ENCODE results near the gene FNDC5. TPM values are rescaled to one million over a fixed set of nuclear protein-coding genes. Genes with fewer than 3 reads are reported as not detected.
"Not testable (repeated sequence)": the region's sequence is repeated elsewhere in the genome, so short reads cannot be mapped to it uniquely, and the experiment has no call there.

FNDC5 gene
- total RNA-seq, 1 experiment from 2014 or later: not detected

GRCh38 chr1:32915766-32916706, 45.3 kb upstream of the FNDC5 start:
- Mint-ChIP-seq H3K4me1 (ENCODE audit: low read depth, unreplicated experiment) (peaks cover 8% of the 10 kb centered on the region), H3K9me3 (ENCODE audit: low read depth, unreplicated experiment) (no peaks in the 10 kb centered on the region), H3K27me3 (ENCODE audit: unreplicated experiment) (no peaks in the 10 kb centered on the region), H3K36me3 (ENCODE audit: insufficient read depth, unreplicated experiment) (no peaks in the 10 kb centered on the region), H3K4me3 (ENCODE audit: low read depth, unreplicated experiment) (no peak overlapping the region), H3K27ac (ENCODE audit: unreplicated experiment) (no peak overlapping the region)
- BruUV-seq (replicated peaks): no TSS peak
- no peak for TF ChIP-seq CTCF (IDR thresholded peaks at IDR 0.05; ENCODE audit: unreplicated experiment)
- CTCF ChIA-PET: no interaction called here
- DNase-seq: no peak
- intact Hi-C loops (cut with micrococcal nuclease; ENCODE audit: unreplicated experiment): no loop called here

- Mint-ChIP-seq H3K4me1 (ENCODE audit: low read depth, unreplicated experiment) (no peaks in the 10 kb centered on the region), H3K9me3 (ENCODE audit: low read depth, unreplicated experiment) (no peaks in the 10 kb centered on the region), H3K27me3 (ENCODE audit: unreplicated experiment) (no peaks in the 10 kb centered on the region), H3K27ac (ENCODE audit: unreplicated experiment) (no peak overlapping the region), H3K36me3 (ENCODE audit: insufficient read depth, unreplicated experiment) (no peaks in the 10 kb centered on the region), H3K4me3 (ENCODE audit: low read depth, unreplicated experiment) (no peak overlapping the region)
- DNase-seq: no peak
- no peak for TF ChIP-seq CTCF (IDR thresholded peaks at IDR 0.05; ENCODE audit: unreplicated experiment)
- no TSS peak for BruUV-seq (replicated peaks)
- intact Hi-C loops (cut with micrococcal nuclease; ENCODE audit: unreplicated experiment): no loop called here
- CTCF ChIA-PET: no interaction called here
These were observed 39.6 kb upstream of the FNDC5 start for GRCh38 chr1:32910319-32910718.

GRCh38 chr1:32907435-32907834, 36.7 kb upstream of the FNDC5 start:
- BruUV-seq (replicated peaks): no TSS peak
- TF ChIP-seq CTCF (IDR thresholded peaks at IDR 0.05; ENCODE audit: unreplicated experiment): no peak
- H3K27me3 Mint-ChIP-seq (ENCODE audit: unreplicated experiment): no peaks in the 10 kb centered on the region
- no peaks in the 10 kb centered on the region for H3K9me3 Mint-ChIP-seq (ENCODE audit: low read depth, unreplicated experiment)
- H3K36me3 Mint-ChIP-seq (ENCODE audit: insufficient read depth, unreplicated experiment): peaks cover 2% of the 10 kb centered on the region
- intact Hi-C loops (cut with micrococcal nuclease; ENCODE audit: unreplicated experiment): no loop called here
- CTCF ChIA-PET: interaction anchor here (0.6 to 1.1 kb wide), 2 partner anchors 10 to 29 kb away, joined by 3 read pairs; no protein-coding TSS in a partner anchor
- H3K4me3 Mint-ChIP-seq (ENCODE audit: low read depth, unreplicated experiment): no peak overlapping the region
- peaks cover 11% of the 10 kb centered on the region for H3K4me1 Mint-ChIP-seq (ENCODE audit: low read depth, unreplicated experiment)
- no peak overlapping the region for H3K27ac Mint-ChIP-seq (ENCODE audit: unreplicated experiment)
- DNase-seq: no peak

GRCh38 chr1:32906654-32907053, 35.9 kb upstream of the FNDC5 start:
- Mint-ChIP-seq H3K9me3 (ENCODE audit: low read depth, unreplicated experiment) (no peaks in the 10 kb centered on the region), H3K36me3 (ENCODE audit: insufficient read depth, unreplicated experiment) (peaks cover 7% of the 10 kb centered on the region), H3K4me1 (ENCODE audit: low read depth, unreplicated experiment) (peaks cover 11% of the 10 kb centered on the region), H3K27ac (ENCODE audit: unreplicated experiment) (no peak overlapping the region), H3K4me3 (ENCODE audit: low read depth, unreplicated experiment) (no peak overlapping the region), H3K27me3 (ENCODE audit: unreplicated experiment) (no peaks in the 10 kb centered on the region)
- no peak for DNase-seq
- CTCF ChIA-PET: interaction anchor here (0.7 kb wide), 2 partner anchors 42 to 220 kb away, joined by 3 to 5 read pairs; no protein-coding TSS in a partner anchor
- intact Hi-C loops (cut with micrococcal nuclease; ENCODE audit: unreplicated experiment): no loop called here
- TF ChIP-seq CTCF (IDR thresholded peaks at IDR 0.05; ENCODE audit: unreplicated experiment): no peak
- no TSS peak for BruUV-seq (replicated peaks)

- DNase-seq; CTCF ChIA-PET; intact Hi-C loops (cut with micrococcal nuclease; ENCODE audit: unreplicated experiment); H3K4me3 Mint-ChIP-seq (ENCODE audit: low read depth, unreplicated experiment); BruUV-seq (replicated peaks); H3K27me3 Mint-ChIP-seq (ENCODE audit: unreplicated experiment); H3K27ac Mint-ChIP-seq (ENCODE audit: unreplicated experiment); H3K9me3 Mint-ChIP-seq (ENCODE audit: low read depth, unreplicated experiment): not testable (repeated sequence)
- Mint-ChIP-seq H3K36me3 (ENCODE audit: insufficient read depth, unreplicated experiment) (peaks cover 18% of the 10 kb centered on the region), H3K4me1 (ENCODE audit: low read depth, unreplicated experiment) (peaks cover 11% of the 10 kb centered on the region)
These were observed 34.9 kb upstream of the FNDC5 start for GRCh38 chr1:32905588-32905987.
